Neural progenitor cell (in vitro differentiated cells): ENCODE measurements around the gene SCYL2.

Source experiments
- EZH2 ChIP-seq: fragments of 200-600 bp; sonication (generic); IDR thresholded peaks from 2 replicates; pipeline ENCODE4 v1.6.1; 2017; ENCODE audit warnings: antibody characterized with exemption, mild to moderate bottlenecking, moderate library complexity
- EZH2phosphoT487 ChIP-seq: fragments of 200-600 bp; sonication (generic); IDR thresholded peaks from 2 replicates; pipeline ENCODE4 v1.6.1; 2017; ENCODE audit warnings: antibody characterized with exemption
- TF ChIP-seq, protein P1 (sequence below): fragments of 200-600 bp; sonication (generic); IDR thresholded peaks from 2 replicates; pipeline ENCODE4 v1.5.1; 2017; ENCODE audit warnings: antibody characterized with exemption, mild to moderate bottlenecking

- TF ChIP-seq, protein P1, sequence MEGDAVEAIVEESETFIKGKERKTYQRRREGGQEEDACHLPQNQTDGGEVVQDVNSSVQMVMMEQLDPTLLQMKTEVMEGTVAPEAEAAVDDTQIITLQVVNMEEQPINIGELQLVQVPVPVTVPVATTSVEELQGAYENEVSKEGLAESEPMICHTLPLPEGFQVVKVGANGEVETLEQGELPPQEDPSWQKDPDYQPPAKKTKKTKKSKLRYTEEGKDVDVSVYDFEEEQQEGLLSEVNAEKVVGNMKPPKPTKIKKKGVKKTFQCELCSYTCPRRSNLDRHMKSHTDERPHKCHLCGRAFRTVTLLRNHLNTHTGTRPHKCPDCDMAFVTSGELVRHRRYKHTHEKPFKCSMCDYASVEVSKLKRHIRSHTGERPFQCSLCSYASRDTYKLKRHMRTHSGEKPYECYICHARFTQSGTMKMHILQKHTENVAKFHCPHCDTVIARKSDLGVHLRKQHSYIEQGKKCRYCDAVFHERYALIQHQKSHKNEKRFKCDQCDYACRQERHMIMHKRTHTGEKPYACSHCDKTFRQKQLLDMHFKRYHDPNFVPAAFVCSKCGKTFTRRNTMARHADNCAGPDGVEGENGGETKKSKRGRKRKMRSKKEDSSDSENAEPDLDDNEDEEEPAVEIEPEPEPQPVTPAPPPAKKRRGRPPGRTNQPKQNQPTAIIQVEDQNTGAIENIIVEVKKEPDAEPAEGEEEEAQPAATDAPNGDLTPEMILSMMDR: no peak
- no peak for TF ChIP-seq EZH2phosphoT487
- no peak for TF ChIP-seq EZH2
Measured at GRCh38 chr12:100364324-100364723, 97.3 kb downstream of the SCYL2 start.
